DMS 273 treated with DMSO at 0.1 percent for 48 hours (cell line): ENCODE measurements around the gene SCGB3A1.

Source experiments
- DNase-seq: peaks from one replicate; lab custom pipeline; 2025; lab: John Stamatoyannopoulos, UW

Gene SCGB3A1

DNA sequence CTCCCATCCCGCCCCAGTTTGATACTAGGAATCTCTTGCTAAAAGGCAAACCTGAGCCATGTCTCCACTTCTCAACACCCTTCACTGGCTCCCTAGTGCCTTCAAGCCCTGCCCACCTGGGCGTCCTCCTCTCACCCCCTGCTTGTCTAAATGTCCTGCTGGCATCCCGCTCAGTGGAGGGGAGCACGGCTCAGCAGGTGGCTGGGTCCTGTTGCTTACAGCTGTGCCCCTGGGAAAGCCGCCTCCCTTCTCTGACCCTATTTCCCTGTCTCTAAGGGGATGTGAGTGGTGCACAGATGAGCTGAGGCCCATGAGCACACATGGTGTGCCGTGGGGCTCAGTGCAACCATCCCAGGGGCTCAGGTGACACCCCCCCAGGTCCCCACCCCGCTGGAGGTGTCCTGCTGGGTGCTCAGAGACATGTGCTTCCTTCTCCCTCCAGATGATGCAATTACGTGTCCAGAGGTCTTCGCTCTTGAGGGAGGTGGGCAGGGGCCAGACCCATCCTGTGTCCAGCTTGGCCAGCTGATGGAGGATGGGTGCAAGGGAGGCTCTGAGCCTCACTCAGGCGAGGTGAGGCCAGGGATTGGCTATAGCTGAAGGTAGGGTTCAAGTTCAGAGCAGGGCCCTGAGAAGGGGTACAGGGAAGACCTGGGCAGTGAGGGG, 34.0 kb upstream of the SCGB3A1 start:
- no peak for DNase-seq

DNA sequence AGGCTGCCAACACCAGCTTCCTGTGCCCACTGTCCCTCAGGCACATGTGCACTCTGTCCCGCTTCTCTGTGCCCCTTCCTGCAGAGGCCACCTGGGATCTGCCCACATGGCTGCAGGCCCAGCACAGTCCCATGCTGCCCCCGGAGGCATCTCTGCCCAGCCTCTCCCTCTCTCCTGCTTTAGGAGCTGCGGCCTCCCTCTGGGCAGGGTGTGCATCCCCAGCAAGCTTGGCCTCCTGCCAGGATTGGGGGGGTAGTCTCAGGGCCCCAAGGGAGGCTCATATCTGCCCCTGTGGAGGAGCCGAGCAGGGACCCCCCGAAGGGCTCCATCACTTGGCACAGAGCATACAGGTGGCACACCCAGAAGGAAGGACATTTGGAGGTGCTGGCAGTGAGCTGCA, 33.3 kb upstream of the SCGB3A1 start:
- no peak for DNase-seq

GRCh38 chr5:180623844-180624243, 32.5 kb upstream of the SCGB3A1 start:
- no peak for DNase-seq

- no peak for DNase-seq
Measured at GRCh38 chr5:180623411-180623834, 32.1 kb upstream of the SCGB3A1 start.

DNA sequence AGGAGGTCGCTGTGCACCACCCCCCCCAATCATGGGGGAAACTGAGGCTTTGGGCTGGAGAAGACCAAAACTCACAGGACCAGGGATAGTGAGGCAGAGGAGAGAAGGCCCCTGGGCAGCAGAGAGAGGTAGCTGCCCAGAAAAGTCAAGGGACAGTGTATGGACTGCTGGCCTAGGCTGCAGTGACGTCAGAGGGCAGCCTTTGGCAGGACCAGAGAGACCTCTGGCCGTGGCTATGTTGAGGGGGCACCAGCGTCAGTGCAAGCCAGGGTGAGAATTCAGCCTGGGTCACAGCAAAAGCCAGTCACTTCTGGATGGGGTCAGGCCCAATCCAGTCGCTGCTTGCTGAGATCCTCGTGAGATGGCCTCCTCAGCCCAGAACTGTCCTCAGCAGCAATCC, 31.6 kb upstream of the SCGB3A1 start:
- DNase-seq: no peak

- DNase-seq: no peak
Measured at GRCh38 chr5:180621311-180621710, 30.0 kb upstream of the SCGB3A1 start.

DNA sequence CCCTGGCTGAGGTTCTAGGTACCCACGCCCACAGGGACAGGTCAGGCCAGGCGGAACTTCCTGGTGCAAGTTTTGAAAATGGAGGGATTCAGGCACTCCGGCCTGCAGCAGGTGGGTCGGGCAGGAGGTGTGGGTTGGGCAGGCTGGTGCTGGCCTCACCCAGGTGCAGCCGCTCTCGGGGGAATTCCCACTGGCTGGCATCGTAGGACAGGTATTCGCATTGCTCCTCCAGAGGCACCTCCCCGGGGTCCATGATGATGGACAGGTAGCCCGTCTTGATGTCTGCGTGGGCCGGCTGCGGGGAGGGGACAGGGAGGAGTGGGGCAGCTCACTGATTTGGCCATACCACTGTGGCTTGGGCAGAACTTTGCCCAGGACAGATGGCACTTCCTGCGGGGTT, 28.7 kb upstream of the SCGB3A1 start:
- no peak for DNase-seq

- DNase-seq: no peak
Measured at GRCh38 chr5:180619563-180619915, 28.2 kb upstream of the SCGB3A1 start.

DNA sequence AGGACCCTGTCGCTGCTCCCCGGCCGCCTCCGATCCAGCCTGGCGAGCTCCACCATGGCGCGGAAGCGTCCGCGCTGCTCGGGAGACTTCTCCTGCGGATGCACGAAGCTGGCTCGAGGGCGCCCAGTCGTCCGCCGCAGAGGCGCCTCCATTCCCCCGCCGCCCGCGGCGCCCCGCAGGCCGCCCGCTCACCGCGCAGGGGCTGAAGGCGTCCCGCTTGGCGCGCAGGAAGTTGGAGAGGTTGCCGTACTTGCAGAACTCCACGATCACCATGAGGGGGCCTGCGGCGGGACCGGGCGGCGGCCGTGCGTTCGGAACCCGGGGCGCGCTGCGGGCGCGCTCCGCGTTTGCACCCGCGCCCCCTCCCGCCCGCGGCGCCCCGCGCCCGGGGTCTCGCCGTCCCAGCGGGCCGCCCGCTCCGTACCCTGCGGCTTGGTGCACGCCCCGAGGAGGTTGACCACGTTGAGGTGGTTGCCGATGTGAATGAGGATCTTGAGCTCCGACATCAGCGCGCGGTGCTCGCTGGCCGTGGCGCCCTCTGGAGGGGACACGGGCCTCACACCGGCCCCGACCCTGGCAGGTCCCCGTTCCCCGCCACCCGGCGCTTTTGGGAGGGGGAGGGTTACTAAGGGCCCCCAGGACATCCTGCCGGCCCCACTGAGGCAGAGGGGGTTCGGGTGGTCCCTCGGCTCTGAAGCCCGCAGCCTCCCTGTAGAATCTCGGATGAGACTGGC, 27.7 kb upstream of the SCGB3A1 start:
- no peak for DNase-seq

GRCh38 chr5:180618487-180618828, 27.2 kb upstream of the SCGB3A1 start:
- peak; percentile 25 for DNase-seq

DNA sequence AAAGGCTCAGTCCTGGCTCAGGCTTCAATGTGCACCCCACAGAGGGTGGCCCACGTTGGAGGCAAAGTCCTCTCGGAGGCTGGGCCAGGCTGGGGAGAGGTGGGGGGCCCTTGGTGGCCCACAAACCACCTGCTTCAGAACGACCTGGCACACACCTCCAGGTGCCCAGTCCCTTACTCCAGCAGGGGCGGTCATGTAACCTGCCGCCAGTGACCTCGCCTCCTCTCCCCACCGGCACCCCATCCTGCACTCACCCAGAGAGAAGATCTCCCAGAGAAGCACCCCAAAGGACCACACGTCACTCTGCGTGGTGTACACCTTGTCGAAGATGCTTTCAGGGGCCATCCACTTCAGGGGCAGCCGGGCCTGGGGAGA, 22.5 kb upstream of the SCGB3A1 start:
- DNase-seq: no peak

- no peak for DNase-seq
Measured at GRCh38 chr5:180613188-180613813, 22.0 kb upstream of the SCGB3A1 start.

DNA sequence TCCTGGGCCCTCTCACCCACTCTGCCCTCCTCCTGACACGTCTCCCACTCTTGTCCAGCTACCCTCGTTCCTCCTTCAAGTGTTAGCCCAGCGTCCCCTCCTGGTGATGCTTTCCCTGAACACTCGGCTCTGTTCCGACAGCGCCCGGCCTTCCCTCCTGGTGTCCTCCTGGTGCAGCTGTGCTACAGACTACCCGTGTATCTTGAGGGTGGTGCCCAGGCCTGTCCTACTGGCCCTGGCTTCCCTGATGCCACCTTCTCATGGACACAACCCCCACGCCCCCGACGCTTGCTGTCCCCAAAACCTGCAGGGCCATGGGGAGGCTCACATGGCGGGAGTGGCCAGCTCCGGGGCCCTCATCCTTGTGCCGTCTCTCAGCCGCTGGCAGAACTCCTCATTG, 21.4 kb upstream of the SCGB3A1 start:
- DNase-seq: no peak

DNA sequence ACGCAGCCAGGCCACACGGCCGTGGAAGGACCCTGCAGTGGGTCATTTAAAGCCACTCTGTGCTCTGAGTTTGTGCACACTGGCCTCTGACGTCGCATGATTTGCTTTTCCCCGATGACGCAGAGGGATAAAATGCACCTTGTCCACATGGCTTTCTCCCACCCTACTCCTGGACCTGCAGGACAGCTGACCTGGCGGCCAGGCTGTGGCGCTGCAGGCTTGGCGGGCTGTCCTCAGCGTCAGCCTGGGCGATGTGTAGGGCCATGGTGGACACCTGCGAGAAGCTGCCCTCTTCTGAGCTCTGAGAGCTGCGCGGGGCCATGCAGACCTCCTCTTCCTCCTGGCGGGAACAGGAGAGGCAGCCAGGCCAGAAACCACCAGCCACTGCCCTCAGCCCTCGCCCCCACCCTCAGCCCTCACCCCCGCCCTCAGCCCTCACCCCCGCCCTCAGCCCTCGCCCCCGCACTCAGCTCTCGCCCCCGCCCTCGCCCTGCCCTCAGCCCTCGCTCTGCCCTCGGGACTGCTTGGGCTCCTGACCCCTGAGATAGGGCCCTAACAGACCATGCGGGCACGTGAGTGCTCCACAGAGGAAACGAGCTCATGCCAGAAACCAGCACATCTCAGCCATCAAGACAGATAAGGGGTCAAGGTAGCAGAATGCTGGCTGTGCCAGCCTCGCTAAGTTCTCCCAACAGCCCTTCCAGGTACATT, 20.0 kb upstream of the SCGB3A1 start:
- no peak for DNase-seq

- no peak for DNase-seq
Measured at GRCh38 chr5:180609817-180610550, 18.7 kb upstream of the SCGB3A1 start.

- no peak for DNase-seq
Measured at GRCh38 chr5:180609386-180609785, 18.1 kb upstream of the SCGB3A1 start.

DNA sequence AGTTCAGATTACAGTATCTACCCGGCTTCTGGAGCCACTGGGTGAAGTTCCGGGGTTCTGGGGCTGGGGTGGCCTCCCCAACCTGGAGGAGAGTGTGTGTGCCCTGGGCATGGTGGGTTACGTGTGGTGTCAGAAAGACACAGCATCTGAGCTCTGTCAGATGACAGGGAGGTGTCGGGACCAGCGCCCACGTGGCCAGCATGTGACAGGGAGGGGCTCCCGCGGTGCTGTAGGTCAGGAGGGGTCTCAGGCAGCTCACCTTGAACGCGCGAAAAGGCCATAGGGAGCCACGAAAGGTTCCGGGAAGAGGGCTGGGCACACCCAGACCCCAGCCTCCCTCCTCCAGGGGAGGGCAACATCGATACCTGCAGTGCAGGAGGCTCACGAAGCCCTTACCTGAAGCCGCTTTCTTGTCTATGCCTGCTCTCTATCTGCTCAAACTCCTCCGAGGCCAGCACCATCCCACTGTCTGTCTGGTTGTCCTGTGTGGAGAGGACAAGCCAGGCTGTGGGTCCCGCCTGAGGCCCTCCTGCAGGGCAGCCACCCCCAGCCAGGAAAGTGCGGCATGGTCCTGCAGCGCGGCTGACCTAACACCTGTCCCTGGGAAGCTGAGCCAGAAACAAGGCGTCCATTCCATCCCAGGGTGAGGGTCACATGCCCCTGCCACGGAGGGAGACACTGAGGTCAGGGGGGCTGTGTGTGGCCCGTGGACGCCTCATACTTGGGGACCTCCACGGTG, 17.4 kb upstream of the SCGB3A1 start:
- DNase-seq: no peak

- DNase-seq: no peak
Measured at GRCh38 chr5:180607861-180608571, 16.7 kb upstream of the SCGB3A1 start.

DNA sequence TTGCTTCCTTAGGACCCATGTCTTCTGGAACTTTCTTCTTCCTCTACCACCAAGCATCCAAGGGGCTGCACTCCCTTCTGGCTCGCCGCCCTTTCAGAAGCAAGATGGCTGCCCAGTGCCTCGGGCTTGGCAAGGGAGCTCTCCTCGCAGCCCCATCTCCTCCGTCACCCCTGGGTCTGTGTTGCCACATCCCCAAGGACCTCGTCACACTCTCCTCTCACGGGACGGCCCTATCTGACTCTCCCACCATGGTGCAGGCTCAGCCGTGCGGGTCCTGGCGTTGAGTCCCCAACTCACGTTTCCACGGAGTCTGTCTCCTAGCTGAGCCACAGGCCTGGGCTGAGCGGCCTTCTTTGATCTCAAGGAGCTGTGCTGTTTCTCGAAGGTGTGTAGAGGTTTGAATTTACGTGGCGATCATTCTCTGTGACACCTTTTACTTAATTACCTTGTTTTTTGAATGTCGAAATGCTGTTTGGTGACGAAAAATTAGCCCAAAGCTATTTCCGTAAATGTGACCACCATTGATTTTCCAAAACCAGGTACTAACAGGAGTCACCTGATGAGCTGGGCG, 15.0 kb upstream of the SCGB3A1 start:
- DNase-seq: no peak

- DNase-seq: no peak
Measured at GRCh38 chr5:180605554-180606214, 14.4 kb upstream of the SCGB3A1 start.
